ENCODE results near the gene ARHGEF28. TPM values are rescaled to one million over a fixed set of nuclear protein-coding genes. Genes with fewer than 3 reads are reported as not detected.

Gene ARHGEF28
- total RNA-seq, 1 donor from 2014 or later, result 37.4 TPM

DNA sequence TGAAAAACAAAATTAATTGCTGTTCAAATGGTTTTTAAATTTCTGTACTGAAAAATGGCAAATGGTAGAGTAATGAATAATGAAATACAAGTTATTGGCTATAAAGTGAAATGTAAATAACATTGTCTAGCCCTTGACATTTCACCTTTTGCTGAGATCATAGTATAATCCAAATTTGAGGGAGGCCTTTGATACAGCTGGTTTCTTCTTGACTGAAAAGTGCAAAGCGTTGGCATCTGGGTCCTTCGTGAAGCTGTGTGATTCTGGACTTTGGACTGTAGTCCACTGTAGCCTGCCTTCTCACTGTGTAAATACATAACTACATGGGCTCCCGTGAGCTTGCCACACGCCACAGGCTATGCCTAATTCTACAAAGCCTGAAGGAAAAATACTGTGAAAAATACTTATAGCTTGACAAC is 52.3 kb downstream of the ARHGEF28 start:
- TF ChIP-seq, protein P1, sequence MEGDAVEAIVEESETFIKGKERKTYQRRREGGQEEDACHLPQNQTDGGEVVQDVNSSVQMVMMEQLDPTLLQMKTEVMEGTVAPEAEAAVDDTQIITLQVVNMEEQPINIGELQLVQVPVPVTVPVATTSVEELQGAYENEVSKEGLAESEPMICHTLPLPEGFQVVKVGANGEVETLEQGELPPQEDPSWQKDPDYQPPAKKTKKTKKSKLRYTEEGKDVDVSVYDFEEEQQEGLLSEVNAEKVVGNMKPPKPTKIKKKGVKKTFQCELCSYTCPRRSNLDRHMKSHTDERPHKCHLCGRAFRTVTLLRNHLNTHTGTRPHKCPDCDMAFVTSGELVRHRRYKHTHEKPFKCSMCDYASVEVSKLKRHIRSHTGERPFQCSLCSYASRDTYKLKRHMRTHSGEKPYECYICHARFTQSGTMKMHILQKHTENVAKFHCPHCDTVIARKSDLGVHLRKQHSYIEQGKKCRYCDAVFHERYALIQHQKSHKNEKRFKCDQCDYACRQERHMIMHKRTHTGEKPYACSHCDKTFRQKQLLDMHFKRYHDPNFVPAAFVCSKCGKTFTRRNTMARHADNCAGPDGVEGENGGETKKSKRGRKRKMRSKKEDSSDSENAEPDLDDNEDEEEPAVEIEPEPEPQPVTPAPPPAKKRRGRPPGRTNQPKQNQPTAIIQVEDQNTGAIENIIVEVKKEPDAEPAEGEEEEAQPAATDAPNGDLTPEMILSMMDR (IDR thresholded peaks at IDR 0.05; ENCODE audit: insufficient read depth, low read length, severe bottlenecking), result no peak
- no peak overlapping the region for H3K4me3 ChIP-seq (ENCODE audit: low read depth, low read length)
- no peaks in the 10 kb centered on the region for H3K36me3 ChIP-seq (ENCODE audit: control insufficient read depth, insufficient read depth, low read length)
- DNase-seq (ENCODE audit: low read depth) (no peak), FAIRE-seq (no peak)
- no peaks in the 10 kb centered on the region for H3K27me3 ChIP-seq (ENCODE audit: control insufficient read depth, insufficient read depth, low read length)

DNA sequence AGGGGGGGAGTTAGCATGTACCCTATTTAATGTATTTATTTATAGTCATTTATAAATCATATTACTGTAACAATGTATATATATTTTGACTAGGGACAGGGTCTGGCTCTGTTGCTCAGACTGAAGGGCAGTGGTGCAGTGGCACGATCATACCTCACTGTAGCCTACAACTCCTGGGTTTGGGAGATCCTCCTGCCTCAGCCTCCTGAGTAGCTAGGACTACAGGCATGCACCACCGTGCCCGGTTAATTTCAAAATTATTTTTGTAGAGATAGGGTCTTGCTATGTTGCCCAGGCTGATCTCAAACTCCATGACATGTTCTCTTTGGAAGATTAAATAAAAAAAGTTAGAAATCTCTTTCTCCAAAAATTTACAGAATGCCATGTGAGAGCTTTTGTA is 52.8 kb downstream of the ARHGEF28 start:
- Histone ChIP-seq H3K4me3 (ENCODE audit: low read depth, low read length) (no peak overlapping the region), H3K36me3 (ENCODE audit: control insufficient read depth, insufficient read depth, low read length) (no peaks in the 10 kb centered on the region), H3K27me3 (ENCODE audit: control insufficient read depth, insufficient read depth, low read length) (no peaks in the 10 kb centered on the region)
- TF ChIP-seq, protein P1 (IDR thresholded peaks at IDR 0.05; ENCODE audit: insufficient read depth, low read length, severe bottlenecking), result no peak
- FAIRE-seq (no peak), DNase-seq (ENCODE audit: low read depth) (no peak)

DNA sequence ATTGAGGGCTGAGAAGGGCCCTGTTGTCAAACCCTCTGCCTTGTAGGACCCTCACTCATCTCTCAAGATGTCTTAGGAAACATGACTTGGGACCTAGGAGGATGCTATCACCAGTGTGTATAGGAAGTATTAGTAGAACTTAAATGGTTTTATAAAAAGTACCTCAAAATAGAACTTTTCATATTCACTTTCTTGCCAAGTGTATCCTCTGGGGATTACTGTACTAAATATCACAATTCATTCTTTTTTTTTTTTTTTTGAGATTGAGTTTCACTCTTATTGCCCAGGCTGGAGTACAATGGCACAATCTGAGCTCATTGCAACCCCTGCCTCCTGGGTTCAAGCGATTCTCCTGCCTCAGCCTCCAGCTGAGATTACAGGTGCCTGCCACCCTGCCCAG is 56.2 kb downstream of the ARHGEF28 start:
- H3K4me3 ChIP-seq (ENCODE audit: low read depth, low read length), result no peak overlapping the region
- DNase-seq (ENCODE audit: low read depth), result no peak
- no peaks in the 10 kb centered on the region for H3K27me3 ChIP-seq (ENCODE audit: control insufficient read depth, insufficient read depth, low read length)
- TF ChIP-seq, protein P1 (IDR thresholded peaks at IDR 0.05; ENCODE audit: insufficient read depth, low read length, severe bottlenecking), result no peak
- FAIRE-seq, result no peak
- H3K36me3 ChIP-seq (ENCODE audit: control insufficient read depth, insufficient read depth, low read length), result no peaks in the 10 kb centered on the region

DNA sequence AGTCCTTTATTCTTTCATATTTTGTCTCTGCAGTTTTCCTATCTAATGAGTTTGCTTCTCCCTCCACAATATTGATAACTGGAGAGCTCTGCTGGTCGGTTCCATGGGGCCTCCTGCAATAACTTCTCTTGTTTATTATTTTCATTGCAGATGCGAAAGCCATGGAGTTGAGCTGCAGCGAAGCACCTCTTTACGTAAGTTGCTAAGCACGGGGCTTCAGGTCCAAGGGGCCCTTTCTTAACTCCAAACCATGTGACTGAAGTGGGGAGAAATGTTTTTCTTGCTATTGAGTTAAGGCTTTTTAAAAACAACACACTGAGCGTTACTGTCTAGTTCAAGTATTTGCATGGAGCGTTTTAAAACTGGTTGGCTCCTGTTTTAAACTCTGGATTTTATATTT is 58.7 kb downstream of the ARHGEF28 start:
- TF ChIP-seq, protein P1 (IDR thresholded peaks at IDR 0.05; ENCODE audit: insufficient read depth, low read length, severe bottlenecking), result no peak
- Histone ChIP-seq H3K4me3 (ENCODE audit: low read depth, low read length) (no peak overlapping the region), H3K36me3 (ENCODE audit: control insufficient read depth, insufficient read depth, low read length) (no peaks in the 10 kb centered on the region), H3K27me3 (ENCODE audit: control insufficient read depth, insufficient read depth, low read length) (no peaks in the 10 kb centered on the region)
- DNase-seq (ENCODE audit: low read depth) (no peak), FAIRE-seq (no peak)

DNA sequence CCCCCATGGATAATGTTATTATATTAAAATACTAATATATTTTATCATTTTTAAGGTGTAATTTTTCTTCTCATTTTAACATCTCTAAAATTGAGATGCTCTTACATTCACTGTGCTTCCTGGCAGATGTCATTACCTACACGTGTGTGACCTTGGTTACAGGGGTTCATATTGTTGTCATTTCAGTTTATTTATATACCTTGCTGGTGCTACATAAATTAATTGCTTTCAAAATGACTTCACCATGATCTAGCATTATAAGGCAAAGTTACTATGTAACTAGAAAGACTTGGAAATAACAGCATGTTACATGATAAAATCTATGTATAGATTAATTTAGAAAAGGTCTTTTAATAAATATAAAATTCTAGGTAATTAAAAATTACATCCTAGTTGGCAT is 60.9 kb downstream of the ARHGEF28 start:
- no peaks in the 10 kb centered on the region for H3K36me3 ChIP-seq (ENCODE audit: control insufficient read depth, insufficient read depth, low read length)
- H3K27me3 ChIP-seq (ENCODE audit: control insufficient read depth, insufficient read depth, low read length), result no peaks in the 10 kb centered on the region
- H3K4me3 ChIP-seq (ENCODE audit: low read depth, low read length), result no peak overlapping the region
- DNase-seq (ENCODE audit: low read depth) (no peak), FAIRE-seq (no peak)
- TF ChIP-seq, protein P1 (IDR thresholded peaks at IDR 0.05; ENCODE audit: insufficient read depth, low read length, severe bottlenecking), result no peak

DNA sequence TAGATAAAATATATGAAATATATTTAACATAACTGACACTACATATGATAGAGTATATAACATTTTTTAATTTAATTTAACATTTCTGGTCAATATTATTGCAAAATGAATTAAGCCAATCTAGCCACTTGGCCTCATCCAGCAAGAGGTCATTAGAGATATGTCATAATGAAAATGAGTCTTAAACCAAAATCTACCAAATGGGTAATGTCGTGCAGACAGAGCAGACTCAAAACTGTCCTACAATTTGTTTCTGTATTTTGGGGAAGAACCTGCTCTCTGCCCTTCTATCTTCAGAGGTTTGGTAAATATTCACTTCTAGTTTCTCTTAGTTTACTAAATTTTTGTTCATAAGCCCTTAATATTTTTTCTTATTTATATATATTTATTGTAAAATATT is 61.4 kb downstream of the ARHGEF28 start:
- Histone ChIP-seq H3K36me3 (ENCODE audit: control insufficient read depth, insufficient read depth, low read length) (no peaks in the 10 kb centered on the region), H3K4me3 (ENCODE audit: low read depth, low read length) (no peak overlapping the region), H3K27me3 (ENCODE audit: control insufficient read depth, insufficient read depth, low read length) (no peaks in the 10 kb centered on the region)
- TF ChIP-seq, protein P1 (IDR thresholded peaks at IDR 0.05; ENCODE audit: insufficient read depth, low read length, severe bottlenecking), result no peak
- no peak for DNase-seq (ENCODE audit: low read depth)
- FAIRE-seq, result no peak

Data from bronchial epithelial cell (primary cell).